Heart left ventricle (tissue), 16 donors: ENCODE measurements around the gene ATP13A2. TPM values are rescaled to one million over a fixed set of nuclear protein-coding genes. Genes with fewer than 3 reads are reported as not detected.
A peak's percentile ranks its signal among the peaks of the same experiment; 100 is the strongest.

Experiments used
- ATAC-seq, 4 donors: fragments of 200-7000 bp; cut with Tn5 transposase; one replicate each; pipeline ENCODE4 v1.9.1; 2020 to 2022; ENCODE audit warnings: moderate library complexity in 4 of 4, mild to moderate bottlenecking in 3 of 4, moderate number of reproducible peaks in 1 of 4
- DNase-seq, 5 donors: peaks; one replicate each; pipeline ENCODE4 v3.0.0-alpha.2; 2020
- H3K27ac ChIP-seq, 12 donors: fragments of 200-600 bp; sonication (generic) in 4 of 12; one replicate each; pipeline versions ENCODE4 v1.5.0 to v1.8.0; 2016 to 2022; ENCODE audit warnings: mild to moderate bottlenecking in 2 of 12
- H3K27me3 ChIP-seq, 9 donors: fragments of 200-600 bp; sonication (generic) in 2 of 9; one replicate each; pipeline versions ENCODE4 v1.5.1 to v1.8.0; 2016 to 2022; ENCODE audit warnings: mild to moderate bottlenecking in 3 of 9
- H3K36me3 ChIP-seq, 9 donors: fragments of 200-600 bp; sonication (generic) in 2 of 9; one replicate each; pipeline versions ENCODE4 v1.5.0 to v1.8.0; 2018 to 2022; ENCODE audit warnings: mild to moderate bottlenecking in 2 of 9
- H3K4me1 ChIP-seq, 12 donors: fragments of 200-600 bp; sonication (generic) in 4 of 12; one replicate each; pipeline versions ENCODE4 v1.5.0 to v1.8.0; 2016 to 2022; ENCODE audit warnings: mild to moderate bottlenecking in 3 of 12
- H3K4me3 ChIP-seq, 12 donors: fragments of 200-600 bp; sonication (generic) in 4 of 12; one replicate each; pipeline versions ENCODE4 v1.5.0 to v1.8.0; 2017 to 2022; ENCODE audit warnings: mild to moderate bottlenecking in 9 of 12, moderate library complexity in 4 of 12
- H3K9me3 ChIP-seq, 12 donors: fragments of 200-600 bp; sonication (generic) in 4 of 12; one replicate each; pipeline versions ENCODE4 v1.5.0 to v1.8.0; 2016 to 2022; ENCODE audit warnings: mild to moderate bottlenecking in 1 of 12
- POLR2A ChIP-seq, 2 donors: fragments of 450-650 bp; IDR thresholded peaks; one replicate each; pipeline ENCODE4 v1.6.1; 2017; ENCODE audit warnings: antibody characterized with exemption in 2 of 2, mild to moderate bottlenecking in 2 of 2, moderate library complexity in 2 of 2
- WGBS, 4 donors: extraction: QIAGEN DNeasy Blood & Tissue Kit in 2 of 4; methylation state at CpG; one replicate each; pipeline versions ENCODE4 v1.1.5 to v1.1.7; 2013 to 2018; 5-methylcytosine and 5-hydroxymethylcytosine counted together
- intact Hi-C, 10 donors: fragments of 100-400 bp; cut with DNase I; formaldehyde crosslinking; loops; one replicate each; pipeline versions ENCODE4 v1.11.1 to v1.14.2; 2022
- polyA plus RNA-seq, 2 donors: library from polyadenylated mRNA; stranded (reverse); fragments of 200-250 nt; gene quantifications; one replicate each; pipeline ENCODE4 v1.2.3, GENCODE V29; 2013
- total RNA-seq, 9 donors: library from RNA; depleted of rRNA in 2 of 9; stranded (reverse); fragments of >200 nt in 2 of 9; fragmentation: NEBNext Ultra II Directional in 3 of 9; extraction: Animal tissue kit (Norgen Biotek cat#: 25700) in 3 of 9; gene quantifications; one replicate each; pipeline versions ENCODE4 v1.1.0 to v1.2.4, GENCODE V29; 2016 to 2023
- TF ChIP-seq, protein P1 (sequence below), 12 donors: fragments of 200-600 bp; sonication (generic) in 4 of 12; IDR thresholded peaks; one replicate each; pipeline versions ENCODE4 v1.5.0 to v1.8.0; 2018 to 2022; ENCODE audit warnings: antibody characterized with exemption in 12 of 12, mild to moderate bottlenecking in 5 of 12
- donor health status: ischemic (EF 13 %, LVEDD 7.1; RV severe dilation, severe dysfunction).
- donor health status: healthy with polysubstance abuse.
- donor health status: DM: no; HTN: yes; CAD: no.
- donor health status: DM: no; HTN: no; CAD: no.
- donor health status: ischemic (EF 25% LVEDD 6.9; RV normal size, moderate dysfunction).
- donor health status: ischemic (EF 25% LVEDD 5.7; RV mildly dilated, moderate dysfunction).
- donor health status: healthy.
- donor health status: DM: yes; HTN: yes; CAD: no.
- donor health status: ischemic (EF 35%, LVEDD 5.7; RV mildly dilated, moderate dysfunction).
- donor health status: nonischemic (EF 11% LVEDD 7.7; RV severe dilation, severe dysfunction).
- donor health status: DM: yes; HTN: yes; CAD: no.
- donor health status: PGD.
- donor health status: ischemic (EF 29% LVEDD 5.4; RV normal size, mild dysfunction).
- donor health status: nonischemic (EF 23%, LVEDD 6.1; RV moderate dilation, normal function).

Gene ATP13A2
- total and polyA plus RNA-seq, 11 donors = 7.3 to 37.2 (median 15.6) TPM

DNA sequence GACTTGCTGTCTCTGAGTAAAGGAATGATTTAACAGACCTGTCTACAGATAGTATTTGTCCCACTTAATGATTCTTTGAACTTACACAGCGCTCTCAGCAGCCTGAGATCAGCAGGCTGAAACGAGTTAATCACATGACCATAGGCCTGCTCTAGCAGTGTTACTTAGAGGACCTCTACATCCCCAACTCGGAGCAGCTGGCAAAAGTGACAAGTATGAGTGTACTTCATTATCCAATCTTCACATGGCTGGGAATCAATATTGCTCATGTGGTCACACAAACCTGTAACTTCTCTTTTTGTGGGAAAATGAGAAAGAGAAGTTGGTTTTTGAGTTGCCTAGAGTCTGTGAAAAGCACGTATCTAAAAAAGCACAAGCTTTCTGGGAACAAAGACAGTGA is 11.4 kb upstream of the ATP13A2 start:
- Histone ChIP-seq H3K36me3 (peaks cover 0 to 100% (median 99%) of the 10 kb centered on the region in 9 donors), H3K4me1 (peaks cover 0 to 30% (median 0%) of the 10 kb centered on the region in 12 donors), H3K9me3 (no peaks in the 10 kb centered on the region), H3K27me3 (no peaks in the 10 kb centered on the region), H3K4me3 (no peak overlapping the region), H3K27ac (no peak overlapping the region)
- intact Hi-C loops = no loop called here
- 55 to 70% (median 60%) methylated on average over 4 of the region's 4 CpGs for WGBS, 4 donors
- no peak for ATAC-seq
- TF ChIP-seq POLR2A (IDR thresholded peaks at IDR 0.05) = no peak
- TF ChIP-seq, protein P1, sequence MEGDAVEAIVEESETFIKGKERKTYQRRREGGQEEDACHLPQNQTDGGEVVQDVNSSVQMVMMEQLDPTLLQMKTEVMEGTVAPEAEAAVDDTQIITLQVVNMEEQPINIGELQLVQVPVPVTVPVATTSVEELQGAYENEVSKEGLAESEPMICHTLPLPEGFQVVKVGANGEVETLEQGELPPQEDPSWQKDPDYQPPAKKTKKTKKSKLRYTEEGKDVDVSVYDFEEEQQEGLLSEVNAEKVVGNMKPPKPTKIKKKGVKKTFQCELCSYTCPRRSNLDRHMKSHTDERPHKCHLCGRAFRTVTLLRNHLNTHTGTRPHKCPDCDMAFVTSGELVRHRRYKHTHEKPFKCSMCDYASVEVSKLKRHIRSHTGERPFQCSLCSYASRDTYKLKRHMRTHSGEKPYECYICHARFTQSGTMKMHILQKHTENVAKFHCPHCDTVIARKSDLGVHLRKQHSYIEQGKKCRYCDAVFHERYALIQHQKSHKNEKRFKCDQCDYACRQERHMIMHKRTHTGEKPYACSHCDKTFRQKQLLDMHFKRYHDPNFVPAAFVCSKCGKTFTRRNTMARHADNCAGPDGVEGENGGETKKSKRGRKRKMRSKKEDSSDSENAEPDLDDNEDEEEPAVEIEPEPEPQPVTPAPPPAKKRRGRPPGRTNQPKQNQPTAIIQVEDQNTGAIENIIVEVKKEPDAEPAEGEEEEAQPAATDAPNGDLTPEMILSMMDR (IDR thresholded peaks at IDR 0.05) = no peak
- DNase-seq = no peak

DNA sequence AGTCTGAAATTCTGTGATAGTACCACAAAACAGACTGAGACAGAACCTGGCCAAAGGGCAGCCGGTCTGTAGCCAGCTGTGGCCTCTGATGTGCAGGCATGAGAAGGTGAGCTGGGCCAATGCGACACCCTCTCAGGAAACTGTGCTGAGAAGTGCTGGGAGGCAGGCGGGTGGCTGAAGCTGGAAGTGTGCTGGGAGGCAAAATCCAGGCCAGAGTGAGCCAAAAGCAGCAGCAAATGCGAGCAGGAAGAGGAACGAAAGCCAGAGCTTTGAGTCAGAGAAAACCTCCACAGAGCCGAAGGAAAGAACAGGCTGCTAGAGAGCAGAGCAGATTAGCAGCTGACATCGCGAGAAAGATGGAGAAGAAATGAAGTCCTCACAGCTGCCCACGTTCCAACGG is 10.2 kb upstream of the ATP13A2 start:
- Histone ChIP-seq H3K27me3 (no peaks in the 10 kb centered on the region), H3K27ac (no peak overlapping the region), H3K4me1 (peaks cover 0 to 19% (median 0%) of the 10 kb centered on the region in 12 donors), H3K36me3 (peaks cover 0 to 99% (median 93%) of the 10 kb centered on the region in 9 donors), H3K4me3 (no peak overlapping the region), H3K9me3 (no peaks in the 10 kb centered on the region)
- TF ChIP-seq, protein P1 (IDR thresholded peaks at IDR 0.05) = no peak
- TF ChIP-seq POLR2A (IDR thresholded peaks at IDR 0.05) = no peak
- ATAC-seq (no peak), DNase-seq (no peak)
- WGBS, 4 donors = 84 to 92% (median 86%) methylated on average over 10 of the region's 10 CpGs
- intact Hi-C loops = no loop called here

DNA sequence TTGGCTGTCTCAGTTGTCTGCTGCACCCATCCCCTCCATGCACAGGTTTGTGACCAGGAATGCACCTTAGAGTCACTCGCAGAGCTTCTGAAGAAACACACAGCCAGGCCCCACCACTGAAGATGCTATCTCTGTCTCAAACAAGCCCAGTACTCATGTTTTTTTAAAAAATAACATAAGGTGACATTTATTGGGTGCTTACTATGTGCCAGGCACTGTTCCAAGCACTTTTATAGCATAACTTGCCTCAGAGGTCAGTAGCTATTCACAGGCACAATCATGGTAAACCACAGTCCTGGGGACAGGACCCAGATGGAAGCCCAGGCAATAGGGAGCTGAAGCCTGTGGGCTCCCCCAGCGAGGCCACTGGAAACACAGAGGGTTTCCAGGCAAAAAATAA is 8.8 kb upstream of the ATP13A2 start:
- 96 to 100% (median 100%) methylated on average over 2 of the region's 2 CpGs for WGBS, 4 donors
- ATAC-seq = no peak
- no peak for TF ChIP-seq POLR2A (IDR thresholded peaks at IDR 0.05)
- intact Hi-C loops = no loop called here
- no peak overlapping the region for H3K4me3 ChIP-seq
- no peaks in the 10 kb centered on the region for H3K9me3 ChIP-seq
- H3K27me3 ChIP-seq = no peaks in the 10 kb centered on the region
- no peak for DNase-seq
- H3K4me1 ChIP-seq = peaks cover 0 to 18% (median 0%) of the 10 kb centered on the region in 12 donors
- peaks cover 0 to 85% (median 80%) of the 10 kb centered on the region in 9 donors for H3K36me3 ChIP-seq
- no peak overlapping the region for H3K27ac ChIP-seq

DNA sequence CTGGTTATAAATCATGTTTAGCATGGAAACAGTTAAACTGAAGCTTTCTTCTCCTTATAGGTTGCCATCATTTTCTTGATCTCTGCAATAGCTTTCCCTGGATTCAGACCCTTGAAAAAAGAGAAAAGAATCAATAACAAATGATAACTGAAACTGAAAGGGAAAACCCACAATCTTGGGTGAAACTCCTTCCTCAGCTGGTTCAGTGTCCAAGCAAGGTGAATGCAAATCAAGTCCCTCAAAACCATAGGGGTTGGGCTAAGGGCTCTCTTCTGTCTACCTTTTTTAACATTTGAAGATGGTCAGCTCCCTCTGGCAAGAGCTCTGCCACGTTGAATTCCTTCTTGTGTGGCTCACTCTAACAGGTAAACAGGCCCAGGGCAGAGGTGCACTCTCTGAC is 7.1 kb upstream of the ATP13A2 start:
- no peaks in the 10 kb centered on the region for H3K9me3 ChIP-seq
- intact Hi-C loops = loop anchor here in 1 of 10 donors (10.0 kb wide), 1 partner anchor 54 kb away; no protein-coding TSS in a partner anchor
- peaks cover 0 to 69% (median 64%) of the 10 kb centered on the region in 9 donors for H3K36me3 ChIP-seq
- H3K27me3 ChIP-seq = no peaks in the 10 kb centered on the region
- H3K4me3 ChIP-seq = no peak overlapping the region
- DNase-seq = no peak
- ATAC-seq = no peak
- no peak for TF ChIP-seq POLR2A (IDR thresholded peaks at IDR 0.05)
- TF ChIP-seq, protein P1 (IDR thresholded peaks at IDR 0.05) = no peak
- H3K4me1 ChIP-seq = peaks cover 0 to 22% (median 0%) of the 10 kb centered on the region in 12 donors
- 21 to 34% (median 29%) methylated on average over 1 of the region's 1 CpG for WGBS, 4 donors
- peak overlapping the region in 1 of 12 donors; percentile 37 for H3K27ac ChIP-seq

DNA sequence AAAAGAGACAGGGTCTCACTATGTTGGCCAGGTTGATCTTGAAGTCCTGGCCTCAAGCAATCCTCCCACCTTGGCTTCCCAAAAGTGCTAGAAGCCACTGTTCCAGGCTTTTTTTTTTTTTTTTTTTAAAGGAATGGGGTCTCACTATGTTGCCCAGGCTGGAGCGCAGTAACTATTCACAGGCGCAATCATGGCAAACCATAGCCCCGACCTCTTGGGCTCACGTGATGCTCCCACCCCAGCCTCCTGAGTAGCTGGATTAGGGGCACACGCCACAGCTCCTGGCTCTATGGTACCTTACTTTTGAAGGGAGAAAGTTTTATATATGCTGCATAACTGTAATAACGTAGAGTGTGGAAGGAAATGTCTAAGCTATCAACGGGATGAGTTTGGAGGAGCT is 5.7 kb upstream of the ATP13A2 start:
- Histone ChIP-seq H3K36me3 (peaks cover 0 to 55% (median 49%) of the 10 kb centered on the region in 9 donors), H3K9me3 (no peaks in the 10 kb centered on the region), H3K27me3 (no peaks in the 10 kb centered on the region), H3K27ac (no peak overlapping the region), H3K4me3 (no peak overlapping the region), H3K4me1 (peaks cover 0 to 16% (median 0%) of the 10 kb centered on the region in 12 donors)
- ATAC-seq (no peak), DNase-seq (no peak)
- TF ChIP-seq POLR2A (IDR thresholded peaks at IDR 0.05) = no peak
- TF ChIP-seq, protein P1 (IDR thresholded peaks at IDR 0.05) = no peak
- intact Hi-C loops = loop anchor here in 1 of 10 donors (10.0 kb wide), 1 partner anchor 53 kb away; no protein-coding TSS in a partner anchor
- 92 to 96% (median 93%) methylated on average over 7 of the region's 7 CpGs for WGBS, 4 donors
